Measurements from ENCODE around the gene ANKRD33. TPM values are rescaled to one million over a fixed set of nuclear protein-coding genes. Genes with fewer than 3 reads are reported as not detected.
A peak's percentile ranks its signal among the peaks of the same experiment; 100 is the strongest.

The ANKRD33 gene
- total and polyA plus RNA-seq, 2 of the 4 experiments (the other 2 are of a cell fraction): under 0.01 to 0.03 TPM

DNA sequence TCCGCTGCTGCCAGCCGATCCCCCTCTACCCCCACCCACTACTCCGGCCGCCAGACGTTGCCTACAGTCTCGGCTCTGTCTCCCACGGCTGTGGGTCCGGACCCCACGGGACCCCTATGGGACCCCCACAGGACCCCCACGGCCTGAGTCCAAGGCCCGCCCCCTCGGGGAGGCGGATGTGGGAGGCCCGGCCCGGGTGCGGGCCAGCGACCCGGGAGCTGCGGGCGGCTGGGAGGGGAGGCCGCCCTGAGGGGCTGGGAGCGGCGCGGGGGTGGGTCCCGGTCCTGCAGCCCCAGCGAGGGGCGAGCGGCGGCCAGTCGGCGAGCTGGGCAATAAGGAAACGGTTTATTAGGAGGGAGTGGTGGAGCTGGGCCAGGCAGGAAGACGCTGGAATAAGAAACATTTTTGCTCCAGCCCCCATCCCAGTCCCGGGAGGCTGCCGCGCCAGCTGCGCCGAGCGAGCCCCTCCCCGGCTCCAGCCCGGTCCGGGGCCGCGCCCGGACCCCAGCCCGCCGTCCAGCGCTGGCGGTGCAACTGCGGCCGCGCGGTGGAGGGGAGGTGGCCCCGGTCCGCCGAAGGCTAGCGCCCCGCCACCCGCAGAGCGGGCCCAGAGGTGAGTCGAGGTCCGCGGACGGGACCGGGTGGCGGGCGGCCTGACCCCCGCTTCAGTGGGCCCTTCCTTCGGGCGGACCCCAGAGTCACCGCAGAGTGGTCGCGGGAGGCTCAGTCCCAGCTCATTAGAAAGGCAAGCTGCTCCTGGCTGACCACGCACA lies 19.4 kb downstream of the ANKRD33 start, which contains the start of gene ACVRL1:
TSS of gene ACVRL1 (plus strand) at position 422 of the 773 bp plus-strand sequence. CDS start 4,971 bp downstream, outside the sequence.
- in situ Hi-C loops (cut with MboI; ENCODE audit: low sequenced_read_pairs): no loop called here
- peaks cover 41% of the 10 kb centered on the region for H3K4me1 ChIP-seq (ENCODE audit: control insufficient read depth, insufficient read depth, low read length)
- intact Hi-C loops (cut with micrococcal nuclease): no loop called here

More for the DNA sequence above, 19.4 kb downstream of the ANKRD33 start, which contains the start of gene ACVRL1:
- peak within 1 kb of the TSS; percentile 93; the same call in 2 of the 3 replicates for H2BK15ac ChIP-seq (ENCODE audit: low read depth, low read length)
- ATAC-seq (ENCODE audit: low read depth): no peak; the same call in 1 of the 2 replicates
- H2AK9ac ChIP-seq (replicated peaks; ENCODE audit: low read depth, low read length, poor library complexity): peak within 1 kb of the TSS; percentile 85
- H3K4ac ChIP-seq (ENCODE audit: low read depth, low read length): peak within 1 kb of the TSS; percentile 92
- H3K4me2 ChIP-seq (ENCODE audit: low read depth, low read length): peak within 1 kb of the TSS; percentile 44
- H3K27me3 ChIP-seq (ENCODE audit: control insufficient read depth, insufficient read depth, low read length): no peaks in the 10 kb centered on the region
- peak within 1 kb of the TSS; percentile 20; the same call in 1 of the 2 replicates for H3K27ac ChIP-seq (ENCODE audit: insufficient read depth, low read length)
- peak within 1 kb of the TSS; percentile 91 for H3K14ac ChIP-seq (replicated peaks; ENCODE audit: low read depth, low read length)
- peak within 1 kb of the TSS; percentile 87; the same call in 1 of the 2 replicates for H3K23ac ChIP-seq (ENCODE audit: low read depth, low read length)
- peak within 1 kb of the TSS; percentile 26; the same call in 1 of the 2 replicates for H4K5ac ChIP-seq (ENCODE audit: low read depth, low read length)
- no peaks in the 10 kb centered on the region for H4K20me1 ChIP-seq (ENCODE audit: insufficient read depth, low read length)
- no peak for DNase-seq
- ChIA-PET CTCF (interaction anchor here (1.4 to 2.4 kb wide), 2 partner anchors 11 to 15 kb away, joined by 4 to 8 read pairs; no protein-coding TSS in a partner anchor), POLR2A (ENCODE audit: unreplicated experiment) (no interaction called here)
- no peaks in the 10 kb centered on the region for H3K9me3 ChIP-seq (ENCODE audit: control insufficient read depth, insufficient read depth, low read length)
- peak within 1 kb of the TSS; percentile 93 for H2AK5ac ChIP-seq (ENCODE audit: low read depth, low read length)
- H3K79me1 ChIP-seq (ENCODE audit: low read depth in 1 of 2, low read length in 2 of 2): peaks cover 0 to 25% of the 10 kb centered on the region in 2 experiments; a peak in 3 of 4 replicates
- H2BK20ac ChIP-seq (ENCODE audit: low read depth, low read length): peak within 1 kb of the TSS; percentile 88
- 17% methylated on average over 22 of the region's 74 CpGs; no CpG with 5 or more reads in 1 of the 2 experiments for WGBS, 2 experiments (ENCODE audit: extremely low coverage in 2 of 2, insufficient read length in 1 of 2)
- H4K8ac ChIP-seq (ENCODE audit: low read depth in 2 of 2, low read length in 2 of 2): peak within 1 kb of the TSS; percentile 40 to 82
- H2AFZ ChIP-seq (replicated peaks; ENCODE audit: low read length, poor library complexity): peak within 1 kb of the TSS; percentile 87
- dilution Hi-C loops (cut with HindIII; ENCODE audit: low sequenced_read_pairs, unreplicated experiment): no loop called here
- H2BK5ac ChIP-seq (ENCODE audit: low read depth, low read length, poor library complexity, severe bottlenecking): no peak within 1 kb of the TSS
- TF ChIP-seq RCOR1 (IDR thresholded peaks at IDR 0.05; ENCODE audit: insufficient replicate concordance, low read length) (no peak), CTCF (conservative IDR thresholded peaks at IDR 0.05; ENCODE audit: low read depth, low read length) (no peak)
- TF ChIP-seq, protein P1, sequence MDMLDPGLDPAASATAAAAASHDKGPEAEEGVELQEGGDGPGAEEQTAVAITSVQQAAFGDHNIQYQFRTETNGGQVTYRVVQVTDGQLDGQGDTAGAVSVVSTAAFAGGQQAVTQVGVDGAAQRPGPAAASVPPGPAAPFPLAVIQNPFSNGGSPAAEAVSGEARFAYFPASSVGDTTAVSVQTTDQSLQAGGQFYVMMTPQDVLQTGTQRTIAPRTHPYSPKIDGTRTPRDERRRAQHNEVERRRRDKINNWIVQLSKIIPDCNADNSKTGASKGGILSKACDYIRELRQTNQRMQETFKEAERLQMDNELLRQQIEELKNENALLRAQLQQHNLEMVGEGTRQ (IDR thresholded peaks at IDR 0.05; ENCODE audit: low read depth, low read length): no peak
- H2BK120ac ChIP-seq (ENCODE audit: low read depth, low read length): peak within 1 kb of the TSS; percentile 83
- H3K18ac ChIP-seq (ENCODE audit: low read depth, low read length): no peak within 1 kb of the TSS; the same call in 1 of the 2 replicates
- H4K91ac ChIP-seq (ENCODE audit: insufficient read depth, low read depth, low read length): peak within 1 kb of the TSS; percentile 68
- peak within 1 kb of the TSS; percentile 21 for H3K9ac ChIP-seq (ENCODE audit: low read depth, low read length)
- H3K56ac ChIP-seq (ENCODE audit: extremely low read depth, insufficient read depth, low read length): no peak within 1 kb of the TSS; the same call in 1 of the 2 replicates
- H3K9me1 ChIP-seq (ENCODE audit: insufficient read depth, low read length): peaks cover 47% of the 10 kb centered on the region
- no TSS peak for BruUV-seq (replicated peaks)
- H3K4me3 ChIP-seq (ENCODE audit: insufficient read depth, low read depth, low read length): peak within 1 kb of the TSS; percentile 36
- H3K36me3 ChIP-seq (ENCODE audit: control insufficient read depth, insufficient read depth, low read length): no peaks in the 10 kb centered on the region

Measured in IMR-90 (cell line).